Caki2 (cell line): ENCODE measurements around the gene F2RL1. TPM values are rescaled to one million over a fixed set of nuclear protein-coding genes. Genes with fewer than 3 reads are reported as not detected.
A peak's percentile ranks its signal among the peaks of the same experiment; 100 is the strongest.

Experiments used
- DNase-seq: peaks from one replicate; pipeline ENCODE4 v3.0.0-alpha.2; 2015; ENCODE audit warnings: low read depth
- in situ Hi-C: cut with HindIII; loops from 2 replicates; pipeline ENCODE4 v1.10.0; 2016; ENCODE audit warnings: low sequenced_read_pairs, low pct_unique_long_range_greater_than_20kb, mixed read lengths
- total RNA-seq: library from RNA; depleted of rRNA; stranded (reverse); fragments of >200 nt; shearing (Covaris generic); gene quantifications from 2 replicates; pipeline ENCODE4 v1.2.3, GENCODE V29; 2014; ENCODE audit warnings: low replicate concordance; rRNA removed

The F2RL1 gene
- total RNA-seq, 1 experiment from 2014 or later: 11.9 TPM

- in situ Hi-C loops: no loop called here
- DNase-seq: peak; percentile 60
Measured at GRCh38 chr5:76867827-76868693, 49.2 kb downstream of the F2RL1 start.

GRCh38 chr5:76870046-76870445, 51.2 kb downstream of the F2RL1 start:
- in situ Hi-C loops: no loop called here

GRCh38 chr5:76874088-76874581, 55.3 kb downstream of the F2RL1 start:
- DNase-seq: no peak
- in situ Hi-C loops: no loop called here

More at GRCh38 chr5:76870046-76870445, 51.2 kb downstream of the F2RL1 start:
- no peak for DNase-seq

Other genes with a start within 250 kb of the F2RL1 start
- gene F2RL2, start 195.6 kb upstream of the F2RL1 start, total RNA-seq: 2.8 and 11.2 TPM in 2 replicates
- 9.1 and 12.0 TPM in 2 replicates for gene F2R, start 102.9 kb upstream of the F2RL1 start, total RNA-seq
- not detected in 2 replicates for gene S100Z, start 31.0 kb downstream of the F2RL1 start, total RNA-seq
- not detected in 2 replicates for gene CRHBP, start 134.0 kb downstream of the F2RL1 start, total RNA-seq
- 15.9 and 18.3 TPM in 2 replicates for gene AGGF1, start 211.4 kb downstream of the F2RL1 start, total RNA-seq